ENCODE measurements around the gene UFC1.

DNA sequence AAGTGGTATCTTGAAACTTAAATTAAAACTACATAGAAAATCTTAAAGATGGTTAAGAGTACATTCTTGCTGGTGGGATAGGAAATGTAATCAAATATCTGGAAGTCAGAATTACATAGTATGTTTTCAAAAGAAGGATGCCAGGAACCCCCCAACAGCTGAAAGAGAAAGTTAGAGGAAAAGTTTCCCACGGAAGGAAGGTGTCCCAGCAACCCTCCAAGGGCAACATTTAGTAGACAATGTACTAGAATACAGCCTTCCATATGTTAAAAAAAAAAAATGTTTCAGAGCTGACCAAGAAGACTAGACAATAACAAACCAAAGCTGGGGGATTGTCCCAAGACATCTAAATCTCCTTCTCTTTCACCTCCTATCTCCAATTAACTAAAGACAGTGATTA, 23.5 kb upstream of the UFC1 start:
- TF ChIP-seq OSR1 (CRISPR knock-in tag; IDR thresholded peaks at IDR 0.05) = no peak
- no peak for TF ChIP-seq ZFP3 (CRISPR knock-in tag; IDR thresholded peaks at IDR 0.05)
- TF ChIP-seq ARNTL (CRISPR knock-in tag; IDR thresholded peaks at IDR 0.05; ENCODE audit: borderline replicate concordance, low read depth) = no peak
- TF ChIP-seq ZC3H10 (CRISPR knock-in tag; IDR thresholded peaks at IDR 0.05) = no peak
- TF ChIP-seq RARB (CRISPR knock-in tag; IDR thresholded peaks at IDR 0.05) = no peak
- TF ChIP-seq CSDC2 (CRISPR knock-in tag; IDR thresholded peaks at IDR 0.05) = no peak
- TF ChIP-seq ZNF70 (CRISPR knock-in tag; IDR thresholded peaks at IDR 0.05) = no peak
- TF ChIP-seq ZNF565 (CRISPR knock-in tag; conservative IDR thresholded peaks at IDR 0.05; ENCODE audit: low read depth) = no peak
- TF ChIP-seq, protein P1, sequence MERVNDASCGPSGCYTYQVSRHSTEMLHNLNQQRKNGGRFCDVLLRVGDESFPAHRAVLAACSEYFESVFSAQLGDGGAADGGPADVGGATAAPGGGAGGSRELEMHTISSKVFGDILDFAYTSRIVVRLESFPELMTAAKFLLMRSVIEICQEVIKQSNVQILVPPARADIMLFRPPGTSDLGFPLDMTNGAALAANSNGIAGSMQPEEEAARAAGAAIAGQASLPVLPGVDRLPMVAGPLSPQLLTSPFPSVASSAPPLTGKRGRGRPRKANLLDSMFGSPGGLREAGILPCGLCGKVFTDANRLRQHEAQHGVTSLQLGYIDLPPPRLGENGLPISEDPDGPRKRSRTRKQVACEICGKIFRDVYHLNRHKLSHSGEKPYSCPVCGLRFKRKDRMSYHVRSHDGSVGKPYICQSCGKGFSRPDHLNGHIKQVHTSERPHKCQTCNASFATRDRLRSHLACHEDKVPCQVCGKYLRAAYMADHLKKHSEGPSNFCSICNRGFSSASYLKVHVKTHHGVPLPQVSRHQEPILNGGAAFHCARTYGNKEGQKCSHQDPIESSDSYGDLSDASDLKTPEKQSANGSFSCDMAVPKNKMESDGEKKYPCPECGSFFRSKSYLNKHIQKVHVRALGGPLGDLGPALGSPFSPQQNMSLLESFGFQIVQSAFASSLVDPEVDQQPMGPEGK (CRISPR knock-in tag; IDR thresholded peaks at IDR 0.05; ENCODE audit: borderline replicate concordance) = no peak
- TF ChIP-seq, protein P2, sequence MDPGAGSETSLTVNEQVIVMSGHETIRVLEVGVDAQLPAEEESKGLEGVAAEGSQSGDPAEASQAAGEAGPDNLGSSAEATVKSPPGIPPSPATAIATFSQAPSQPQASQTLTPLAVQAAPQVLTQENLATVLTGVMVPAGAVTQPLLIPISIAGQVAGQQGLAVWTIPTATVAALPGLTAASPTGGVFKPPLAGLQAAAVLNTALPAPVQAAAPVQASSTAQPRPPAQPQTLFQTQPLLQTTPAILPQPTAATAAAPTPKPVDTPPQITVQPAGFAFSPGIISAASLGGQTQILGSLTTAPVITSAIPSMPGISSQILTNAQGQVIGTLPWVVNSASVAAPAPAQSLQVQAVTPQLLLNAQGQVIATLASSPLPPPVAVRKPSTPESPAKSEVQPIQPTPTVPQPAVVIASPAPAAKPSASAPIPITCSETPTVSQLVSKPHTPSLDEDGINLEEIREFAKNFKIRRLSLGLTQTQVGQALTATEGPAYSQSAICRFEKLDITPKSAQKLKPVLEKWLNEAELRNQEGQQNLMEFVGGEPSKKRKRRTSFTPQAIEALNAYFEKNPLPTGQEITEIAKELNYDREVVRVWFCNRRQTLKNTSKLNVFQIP (CRISPR knock-in tag; IDR thresholded peaks at IDR 0.05; ENCODE audit: borderline replicate concordance, low read depth) = no peak
